ENCODE results near the gene GPATCH1. TPM values are rescaled to one million over a fixed set of nuclear protein-coding genes. Genes with fewer than 3 reads are reported as not detected.

Gene GPATCH1
- total and polyA plus RNA-seq, 2 of the 8 experiments (the other 6 are each of a cell fraction or from before 2014, with no cell fraction given) = 4.3 to 8.2 TPM

- H3K56ac ChIP-seq (replicated peaks; ENCODE audit: insufficient read length, low read depth, low read length) = no peak overlapping the region
- WGBS, 2 experiments (ENCODE audit: extremely low coverage in 1 of 2, insufficient coverage in 1 of 2, insufficient read length in 1 of 2, insufficient replicate concordance in 2 of 2, low coverage in 1 of 2, low lambda C conversion rate in 2 of 2, missing lambda C conversion rate in 1 of 2) = 77% methylated on average over 13 of the region's 13 CpGs; no CpG with 5 or more reads in 1 of the 2 experiments
- no peak overlapping the region for H4K91ac ChIP-seq (replicated peaks; ENCODE audit: insufficient read length, low read length)
- no peak overlapping the region for H2BK20ac ChIP-seq (ENCODE audit: low read length)
- no peak overlapping the region for H2AK5ac ChIP-seq (ENCODE audit: low read depth, low read length)
- H4K8ac ChIP-seq (ENCODE audit: extremely low read depth, insufficient read depth, low read length) = no peak overlapping the region; the same call in 1 of the 2 replicates
- no peaks in the 10 kb centered on the region for H3K23me2 ChIP-seq (ENCODE audit: low read depth, low read length)
- DNase-seq (ENCODE audit: low read depth in 1 of 2, low spot score in 2 of 2) (peak in 1 of 2 experiments; percentile 53), FAIRE-seq (no peak)
- H3K9me3 ChIP-seq (ENCODE audit: insufficient read depth in 2 of 2, low read depth in 1 of 2, low read length in 1 of 2) = no peaks in the 10 kb centered on the region
- peaks cover 0 to 3% (median 0%) of the 10 kb centered on the region in 4 experiments; a peak in 1 of 7 replicates for H3K4me1 ChIP-seq (replicated peaks in 1 of 4; ENCODE audit: control insufficient read depth in 3 of 4, insufficient read depth in 4 of 4, low read length in 3 of 4)
- no peaks in the 10 kb centered on the region for H3K27me3 ChIP-seq (replicated peaks in 1 of 4; ENCODE audit: control insufficient read depth in 3 of 4, extremely low read depth in 1 of 4, insufficient read depth in 3 of 4, low read length in 3 of 4)
- no peaks in the 10 kb centered on the region for H3K79me2 ChIP-seq (ENCODE audit: control insufficient read depth in 1 of 2, insufficient read depth in 2 of 2, low read length in 2 of 2)
- H4K5ac ChIP-seq (ENCODE audit: insufficient read length, low read depth, low read length) = no peak overlapping the region
- H3K4ac ChIP-seq (replicated peaks; ENCODE audit: insufficient read length, low read depth, low read length) = no peak overlapping the region
- no peaks in the 10 kb centered on the region for H3K79me1 ChIP-seq (ENCODE audit: low read depth, low read length)
- H2BK12ac ChIP-seq (ENCODE audit: low read depth, low read length) = no peak overlapping the region
- no peak overlapping the region for H2BK120ac ChIP-seq (replicated peaks; ENCODE audit: low read depth, low read length)
- H3K4me3 ChIP-seq (ENCODE audit: extremely low read depth in 1 of 4, insufficient read depth in 2 of 4, low read depth in 3 of 4, low read length in 4 of 4) = no peak overlapping the region
- H3K4me2 ChIP-seq (ENCODE audit: insufficient read depth in 1 of 2, low read depth in 2 of 2, low read length in 2 of 2) = no peak overlapping the region
- H3K14ac ChIP-seq (ENCODE audit: insufficient read length) = no peak overlapping the region
- H3K23ac ChIP-seq (ENCODE audit: insufficient read length) = no peak overlapping the region
- ChIA-PET CTCF (ENCODE audit: partially characterized antibody) (interaction anchor here (0.6 to 2.4 kb wide), 7 partner anchors 9 to 646 kb away, joined by 3 to 8 read pairs (median 3); no protein-coding TSS in a partner anchor), POLR2A (ENCODE audit: partially characterized antibody) (interaction anchor here (1.2 to 1.5 kb wide), 2 partner anchors 11 to 43 kb away, joined by 3 to 4 read pairs; no protein-coding TSS in a partner anchor)
- H2BK15ac ChIP-seq (ENCODE audit: low read length) = no peak overlapping the region
- TF ChIP-seq CREB1 (IDR thresholded peaks at IDR 0.05) (no peak), RAD21 (IDR thresholded peaks at IDR 0.05 in 1 of 2, conservative IDR thresholded peaks at IDR 0.05 in 1 of 2; ENCODE audit: low read depth in 2 of 2, low read length in 2 of 2) (peak in 1 of 2 experiments; percentile 41; a peak in 2 of 4 replicates), CTCF (IDR thresholded peaks at IDR 0.05; ENCODE audit: control extremely low read depth in 1 of 3, insufficient read depth in 1 of 3, low read depth in 1 of 3, low read length in 3 of 3) (peak; percentile 18 to 38 (median 24); a peak in 3 of 4 replicates)
- no peak overlapping the region for H2AFZ ChIP-seq (ENCODE audit: low read length)
- H3K18ac ChIP-seq (ENCODE audit: extremely low read depth, low read length) = no peak overlapping the region
- no peaks in the 10 kb centered on the region for H4K20me1 ChIP-seq (replicated peaks in 1 of 2; ENCODE audit: control insufficient read depth in 1 of 2, insufficient read depth in 2 of 2, low read length in 2 of 2)
- no peak overlapping the region for H3K27ac ChIP-seq (ENCODE audit: low read depth, low read length)
- no peak overlapping the region for H3K9ac ChIP-seq (replicated peaks in 1 of 4; ENCODE audit: extremely low read depth in 1 of 4, low read depth in 3 of 4, low read length in 3 of 4)
- no peaks in the 10 kb centered on the region for H3K36me3 ChIP-seq (ENCODE audit: control insufficient read depth in 2 of 4, insufficient read depth in 4 of 4, low read length in 3 of 4)
- no peak overlapping the region for H2BK5ac ChIP-seq (ENCODE audit: low read depth, low read length)
Observed at GRCh38 chr19:33133438-33134031, 52.6 kb downstream of the GPATCH1 start.
